ENCODE data around the gene ZSCAN22.

The ZSCAN22 gene

DNA sequence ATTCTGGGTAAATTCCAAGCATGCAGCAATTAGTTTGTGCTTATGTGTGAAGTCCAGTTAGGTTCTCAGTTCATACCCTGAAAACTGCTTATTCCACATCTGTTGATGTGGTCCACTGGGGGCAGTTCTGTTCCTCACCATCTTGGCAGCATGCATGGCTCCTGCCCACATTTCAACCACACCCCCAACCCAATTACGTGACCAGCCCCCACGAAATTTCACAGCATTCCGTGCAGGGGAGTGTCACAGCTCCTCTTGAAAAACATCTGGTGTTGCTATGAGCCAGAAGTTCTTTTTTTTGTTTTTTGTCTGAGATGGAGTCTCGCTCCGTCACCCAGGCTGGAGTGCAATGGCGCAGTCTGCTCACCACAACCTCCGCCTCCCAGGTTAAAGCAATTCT, 30.7 kb upstream of the ZSCAN22 start:
- TF ChIP-seq, protein P1, sequence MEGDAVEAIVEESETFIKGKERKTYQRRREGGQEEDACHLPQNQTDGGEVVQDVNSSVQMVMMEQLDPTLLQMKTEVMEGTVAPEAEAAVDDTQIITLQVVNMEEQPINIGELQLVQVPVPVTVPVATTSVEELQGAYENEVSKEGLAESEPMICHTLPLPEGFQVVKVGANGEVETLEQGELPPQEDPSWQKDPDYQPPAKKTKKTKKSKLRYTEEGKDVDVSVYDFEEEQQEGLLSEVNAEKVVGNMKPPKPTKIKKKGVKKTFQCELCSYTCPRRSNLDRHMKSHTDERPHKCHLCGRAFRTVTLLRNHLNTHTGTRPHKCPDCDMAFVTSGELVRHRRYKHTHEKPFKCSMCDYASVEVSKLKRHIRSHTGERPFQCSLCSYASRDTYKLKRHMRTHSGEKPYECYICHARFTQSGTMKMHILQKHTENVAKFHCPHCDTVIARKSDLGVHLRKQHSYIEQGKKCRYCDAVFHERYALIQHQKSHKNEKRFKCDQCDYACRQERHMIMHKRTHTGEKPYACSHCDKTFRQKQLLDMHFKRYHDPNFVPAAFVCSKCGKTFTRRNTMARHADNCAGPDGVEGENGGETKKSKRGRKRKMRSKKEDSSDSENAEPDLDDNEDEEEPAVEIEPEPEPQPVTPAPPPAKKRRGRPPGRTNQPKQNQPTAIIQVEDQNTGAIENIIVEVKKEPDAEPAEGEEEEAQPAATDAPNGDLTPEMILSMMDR (IDR thresholded peaks at IDR 0.05; ENCODE audit: low read length): no peak
- no peak for TF ChIP-seq EZH2 (IDR thresholded peaks at IDR 0.05; ENCODE audit: borderline replicate concordance, low read length)
- Histone ChIP-seq H3K79me2 (ENCODE audit: insufficient read depth, low read length) (no peaks in the 10 kb centered on the region), H3K27ac (ENCODE audit: low read depth, low read length, poor library complexity, severe bottlenecking) (no peak overlapping the region), H3K4me3 (ENCODE audit: low read depth, low read length, poor library complexity, severe bottlenecking) (no peak overlapping the region), H2AFZ (ENCODE audit: low read length) (no peak overlapping the region), H3K4me1 (ENCODE audit: insufficient read depth, low read length, severe bottlenecking) (no peaks in the 10 kb centered on the region), H3F3A (ENCODE audit: insufficient read depth, low read length) (no peaks in the 10 kb centered on the region), H4K20me1 (ENCODE audit: insufficient read depth, low read length) (no peaks in the 10 kb centered on the region), H3K4me2 (ENCODE audit: low read length) (no peak overlapping the region), H3K36me3 (ENCODE audit: insufficient read depth, low read length) (peaks cover 98% of the 10 kb centered on the region), H3K9me3 (ENCODE audit: low read length) (peaks cover 34% of the 10 kb centered on the region), H3K9ac (ENCODE audit: low read length) (no peak overlapping the region), H3K27me3 (ENCODE audit: insufficient read depth, low read length) (no peaks in the 10 kb centered on the region), H3K9me2 (ENCODE audit: low read depth, low read length) (no peaks in the 10 kb centered on the region)

DNA sequence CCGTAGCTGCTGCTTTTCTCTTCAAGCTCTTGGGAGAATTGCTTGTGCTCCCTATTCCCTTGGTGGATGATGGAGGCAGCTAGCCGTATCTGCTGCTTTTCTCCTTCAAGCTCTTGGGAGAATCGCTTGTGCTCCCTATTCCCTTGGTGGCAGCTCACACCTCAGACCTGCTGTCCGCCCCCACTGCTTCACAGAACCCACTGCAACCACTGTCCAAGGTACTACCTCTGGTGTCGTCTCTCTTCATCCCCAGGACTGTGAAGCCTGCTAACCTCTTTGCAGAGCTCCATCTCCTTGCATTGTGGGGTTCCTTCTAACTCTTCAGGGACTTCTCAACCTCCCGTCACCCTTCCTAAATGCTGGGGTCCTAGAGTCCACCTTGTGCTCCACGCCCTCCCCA, 26.2 kb upstream of the ZSCAN22 start:
- H3K36me3 ChIP-seq (ENCODE audit: insufficient read depth, low read length): peaks cover 73% of the 10 kb centered on the region
- no peaks in the 10 kb centered on the region for H3F3A ChIP-seq (ENCODE audit: insufficient read depth, low read length)
- no peaks in the 10 kb centered on the region for H4K20me1 ChIP-seq (ENCODE audit: insufficient read depth, low read length)
- no peak overlapping the region for H3K4me3 ChIP-seq (ENCODE audit: low read depth, low read length, poor library complexity, severe bottlenecking)
- no peak overlapping the region for H3K4me2 ChIP-seq (ENCODE audit: low read length)
- H3K9ac ChIP-seq (ENCODE audit: low read length): no peak overlapping the region
- H3K79me2 ChIP-seq (ENCODE audit: insufficient read depth, low read length): 0 out of 2 replicates have a peak, but pooled peaks cover 2% of the 10 kb centered on the region
- peaks cover 9% of the 10 kb centered on the region; the same call in 1 of the 2 replicates for H3K9me3 ChIP-seq (ENCODE audit: low read length)
- no peak overlapping the region for H2AFZ ChIP-seq (ENCODE audit: low read length)
- no peak overlapping the region for H3K27ac ChIP-seq (ENCODE audit: low read depth, low read length, poor library complexity, severe bottlenecking)
- TF ChIP-seq, protein P1 (IDR thresholded peaks at IDR 0.05; ENCODE audit: low read length): no peak
- no peak for TF ChIP-seq EZH2 (IDR thresholded peaks at IDR 0.05; ENCODE audit: borderline replicate concordance, low read length)
- H3K27me3 ChIP-seq (ENCODE audit: insufficient read depth, low read length): no peaks in the 10 kb centered on the region
- peaks cover 7% of the 10 kb centered on the region for H3K4me1 ChIP-seq (ENCODE audit: insufficient read depth, low read length, severe bottlenecking)
- no peaks in the 10 kb centered on the region for H3K9me2 ChIP-seq (ENCODE audit: low read depth, low read length)

DNA sequence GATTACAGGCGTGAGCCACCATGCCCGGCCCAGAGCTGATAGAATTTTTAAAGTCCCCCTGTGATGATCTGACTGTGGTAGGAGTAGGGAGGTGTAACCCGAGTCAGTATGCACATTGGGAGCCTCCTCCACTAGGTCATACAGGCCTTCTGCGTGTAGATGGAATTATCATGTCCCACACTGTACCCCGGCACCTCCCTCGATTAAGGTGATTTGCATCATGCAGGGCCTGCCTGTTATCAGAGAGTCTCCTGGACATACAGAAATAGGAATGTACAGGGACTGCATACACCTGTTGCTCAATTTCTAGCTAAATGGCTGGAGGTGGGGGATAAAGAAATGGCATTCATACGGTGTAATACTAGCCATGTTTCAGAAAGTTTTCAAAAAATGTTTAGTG, 22.5 kb upstream of the ZSCAN22 start:
- peak overlapping the region; percentile 82 for H3K4me2 ChIP-seq (ENCODE audit: low read length)
- H3K36me3 ChIP-seq (ENCODE audit: insufficient read depth, low read length): peaks cover 70% of the 10 kb centered on the region

More for the DNA sequence above, 22.5 kb upstream of the ZSCAN22 start:
- TF ChIP-seq, protein P1 (IDR thresholded peaks at IDR 0.05; ENCODE audit: low read length): no peak
- TF ChIP-seq EZH2 (IDR thresholded peaks at IDR 0.05; ENCODE audit: borderline replicate concordance, low read length): no peak
- H3K4me3 ChIP-seq (ENCODE audit: low read depth, low read length, poor library complexity, severe bottlenecking): peak overlapping the region; percentile 78
- H3F3A ChIP-seq (ENCODE audit: insufficient read depth, low read length): no peaks in the 10 kb centered on the region
- H3K27ac ChIP-seq (ENCODE audit: low read depth, low read length, poor library complexity, severe bottlenecking): peak overlapping the region; percentile 36
- no peaks in the 10 kb centered on the region for H3K27me3 ChIP-seq (ENCODE audit: insufficient read depth, low read length)
- H3K9me2 ChIP-seq (ENCODE audit: low read depth, low read length): no peaks in the 10 kb centered on the region
- peaks cover 10% of the 10 kb centered on the region; the same call in 1 of the 2 replicates for H3K79me2 ChIP-seq (ENCODE audit: insufficient read depth, low read length)
- H4K20me1 ChIP-seq (ENCODE audit: insufficient read depth, low read length): no peaks in the 10 kb centered on the region
- H3K4me1 ChIP-seq (ENCODE audit: insufficient read depth, low read length, severe bottlenecking): peaks cover 18% of the 10 kb centered on the region
- peak overlapping the region; percentile 57; the same call in 1 of the 2 replicates for H2AFZ ChIP-seq (ENCODE audit: low read length)
- H3K9ac ChIP-seq (ENCODE audit: low read length): peak overlapping the region; percentile 53; the same call in 1 of the 2 replicates
- peaks cover 4% of the 10 kb centered on the region; the same call in 1 of the 2 replicates for H3K9me3 ChIP-seq (ENCODE audit: low read length)

Data from OCI-LY1 (cell line).